ENCODE measurements around the gene SMARCD1. TPM values are rescaled to one million over a fixed set of nuclear protein-coding genes. Genes with fewer than 3 reads are reported as not detected.

Gene SMARCD1
- total and polyA plus RNA-seq, 2 experiments from 2014 or later = 124 to 287 TPM

DNA sequence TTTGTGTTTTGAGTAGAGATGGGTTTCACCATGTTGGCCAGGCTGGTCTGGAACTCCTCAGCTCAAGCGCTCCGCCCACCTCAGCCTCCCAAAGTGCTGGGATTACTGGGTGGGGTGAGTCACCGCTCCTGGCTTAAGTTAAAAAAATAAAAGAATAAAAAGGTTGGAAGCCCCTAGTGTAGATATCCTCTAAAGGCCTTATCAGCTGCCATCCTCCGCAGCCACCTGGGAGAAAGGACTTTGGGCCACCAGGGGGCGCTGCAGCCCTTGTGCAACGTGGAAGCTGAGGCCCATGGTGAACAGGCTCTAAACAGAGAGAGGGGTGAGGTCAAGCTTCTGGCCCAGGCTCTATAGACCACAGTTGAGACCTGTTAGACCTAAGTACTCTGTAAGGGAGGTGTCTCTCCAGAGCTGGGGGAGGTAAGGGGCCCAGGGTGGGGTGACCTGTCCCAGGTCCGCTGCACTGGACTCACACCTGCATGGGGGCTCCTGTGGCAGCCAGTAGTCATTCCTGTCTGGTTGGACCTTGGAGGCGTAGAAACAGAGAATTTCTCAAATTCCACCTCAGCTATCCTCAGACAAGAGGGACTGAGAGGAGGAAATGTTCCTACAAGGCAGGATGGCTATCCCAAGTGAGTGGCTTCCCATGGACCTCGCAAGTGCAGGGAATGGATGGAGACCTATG is 45.8 kb upstream of the SMARCD1 start (continued):
- TF ChIP-seq ZNF462 (CRISPR knock-in tag; IDR thresholded peaks at IDR 0.05) (no peak), CREB1 (CRISPR knock-in tag; IDR thresholded peaks at IDR 0.05; ENCODE audit: low read depth) (peak; percentile 64), CTCF (conservative IDR thresholded peaks at IDR 0.05; ENCODE audit: low read depth in 2 of 2) (peak; percentile 98 to 99)

- H3K4me1 Mint-ChIP-seq = no peaks in the 10 kb centered on the region; the same call in 2 of the 3 replicates
- Histone ChIP-seq H4K20me1 (replicated peaks; ENCODE audit: insufficient read depth) (no peaks in the 10 kb centered on the region), H3F3A (replicated peaks; ENCODE audit: low read depth) (no peaks in the 10 kb centered on the region), H3K36me3 (ENCODE audit: insufficient read depth) (no peaks in the 10 kb centered on the region), H2AFZ (no peak overlapping the region), H3K27ac (ENCODE audit: low read depth) (no peak overlapping the region), H3K4me1 (ENCODE audit: insufficient read depth) (no peaks in the 10 kb centered on the region), H3K9me2 (ENCODE audit: insufficient read depth) (no peaks in the 10 kb centered on the region), H3K79me2 (replicated peaks; ENCODE audit: insufficient read depth) (no peaks in the 10 kb centered on the region), H3K4me3 (no peak overlapping the region), H3K4me2 (no peak overlapping the region), H3K27me3 (ENCODE audit: insufficient read depth) (peaks cover 8% of the 10 kb centered on the region; the same call in 1 of the 2 replicates)
- H3K9me3 Mint-ChIP-seq = no peaks in the 10 kb centered on the region
- ATAC-seq = no peak
- H3K4me3 Mint-ChIP-seq = no peak overlapping the region
- no peak overlapping the region for H3K27ac Mint-ChIP-seq
- no peaks in the 10 kb centered on the region for H3K36me3 Mint-ChIP-seq (ENCODE audit: low read depth)
- DNase-seq (ENCODE audit: low spot score) = no peak
- peaks cover 8% of the 10 kb centered on the region for H3K27me3 Mint-ChIP-seq (ENCODE audit: insufficient read depth, low read depth, poor library complexity)
- TF ChIP-seq ZNF114 (CRISPR knock-in tag; IDR thresholded peaks at IDR 0.05) = no peak
- TF ChIP-seq, protein P1, sequence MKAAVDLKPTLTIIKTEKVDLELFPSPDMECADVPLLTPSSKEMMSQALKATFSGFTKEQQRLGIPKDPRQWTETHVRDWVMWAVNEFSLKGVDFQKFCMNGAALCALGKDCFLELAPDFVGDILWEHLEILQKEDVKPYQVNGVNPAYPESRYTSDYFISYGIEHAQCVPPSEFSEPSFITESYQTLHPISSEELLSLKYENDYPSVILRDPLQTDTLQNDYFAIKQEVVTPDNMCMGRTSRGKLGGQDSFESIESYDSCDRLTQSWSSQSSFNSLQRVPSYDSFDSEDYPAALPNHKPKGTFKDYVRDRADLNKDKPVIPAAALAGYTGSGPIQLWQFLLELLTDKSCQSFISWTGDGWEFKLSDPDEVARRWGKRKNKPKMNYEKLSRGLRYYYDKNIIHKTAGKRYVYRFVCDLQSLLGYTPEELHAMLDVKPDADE (IDR thresholded peaks at IDR 0.05) = no peak
- TF ChIP-seq NANOG (IDR thresholded peaks at IDR 0.05; ENCODE audit: borderline replicate concordance) = no peak
- no peak for TF ChIP-seq POLR2AphosphoS5 (IDR thresholded peaks at IDR 0.05; ENCODE audit: low read depth)
- TF ChIP-seq REST (IDR thresholded peaks at IDR 0.05; ENCODE audit: unreplicated experiment) = no peak
- no peak for TF ChIP-seq EZH2 (IDR thresholded peaks at IDR 0.05; ENCODE audit: low read depth, unreplicated experiment)
- no peak for TF ChIP-seq EZH2phosphoT487 (IDR thresholded peaks at IDR 0.05; ENCODE audit: unreplicated experiment)
- no peak for TF ChIP-seq JUNB (IDR thresholded peaks at IDR 0.05; ENCODE audit: unreplicated experiment)
Measured at GRCh38 chr12:50040657-50041056, 44.5 kb upstream of the SMARCD1 start.
